Upper lobe of right lung (tissue), 1 donor: ENCODE results near the gene ADCY1. TPM values are rescaled to one million over a fixed set of nuclear protein-coding genes. Genes with fewer than 3 reads are reported as not detected.

Experiments used
- ATAC-seq: fragments of 200-7000 bp; cut with Tn5 transposase; one replicate; pipeline ENCODE4 v1.9.1; 2020; ENCODE audit warnings: mild to moderate bottlenecking, moderate library complexity
- DNase-seq: peaks from one replicate; pipeline ENCODE4 v3.0.0-alpha.2; 2020
- H3K27ac ChIP-seq: fragments of 200-600 bp; one replicate; pipeline ENCODE4 v1.8.0; 2022
- H3K27me3 ChIP-seq: fragments of 200-600 bp; one replicate; pipeline ENCODE4 v1.8.0; 2022; ENCODE audit warnings: mild to moderate bottlenecking
- H3K36me3 ChIP-seq: fragments of 200-600 bp; one replicate; pipeline ENCODE4 v1.8.0; 2022
- H3K4me1 ChIP-seq: fragments of 200-600 bp; one replicate; pipeline ENCODE4 v1.8.0; 2022
- H3K4me3 ChIP-seq: fragments of 200-600 bp; one replicate; pipeline ENCODE4 v1.8.0; 2022; ENCODE audit warnings: mild to moderate bottlenecking
- H3K9me3 ChIP-seq: fragments of 200-600 bp; one replicate; pipeline ENCODE4 v1.8.0; 2022
- intact Hi-C: fragments of 100-400 bp; cut with DNase I; formaldehyde crosslinking; loops from one replicate; pipeline ENCODE4 v1.11.0; 2022
- total RNA-seq: library from RNA; stranded (reverse); fragmentation: NEBNext Ultra II Directional; extraction: Animal tissue kit (Norgen Biotek cat#: 25700); gene quantifications from one replicate; pipeline ENCODE4 v1.2.1, GENCODE V29; 2021
- TF ChIP-seq, protein P1 (sequence below): fragments of 200-600 bp; IDR thresholded peaks from one replicate; pipeline ENCODE4 v1.8.0; 2022; ENCODE audit warnings: antibody characterized with exemption
- donor health status: DM: no; HTN: yes; CAD: no; lungs with severe emphysema.

ADCY1 gene
- total RNA-seq, 1 donor from 2014 or later: 3.9 TPM

DNA sequence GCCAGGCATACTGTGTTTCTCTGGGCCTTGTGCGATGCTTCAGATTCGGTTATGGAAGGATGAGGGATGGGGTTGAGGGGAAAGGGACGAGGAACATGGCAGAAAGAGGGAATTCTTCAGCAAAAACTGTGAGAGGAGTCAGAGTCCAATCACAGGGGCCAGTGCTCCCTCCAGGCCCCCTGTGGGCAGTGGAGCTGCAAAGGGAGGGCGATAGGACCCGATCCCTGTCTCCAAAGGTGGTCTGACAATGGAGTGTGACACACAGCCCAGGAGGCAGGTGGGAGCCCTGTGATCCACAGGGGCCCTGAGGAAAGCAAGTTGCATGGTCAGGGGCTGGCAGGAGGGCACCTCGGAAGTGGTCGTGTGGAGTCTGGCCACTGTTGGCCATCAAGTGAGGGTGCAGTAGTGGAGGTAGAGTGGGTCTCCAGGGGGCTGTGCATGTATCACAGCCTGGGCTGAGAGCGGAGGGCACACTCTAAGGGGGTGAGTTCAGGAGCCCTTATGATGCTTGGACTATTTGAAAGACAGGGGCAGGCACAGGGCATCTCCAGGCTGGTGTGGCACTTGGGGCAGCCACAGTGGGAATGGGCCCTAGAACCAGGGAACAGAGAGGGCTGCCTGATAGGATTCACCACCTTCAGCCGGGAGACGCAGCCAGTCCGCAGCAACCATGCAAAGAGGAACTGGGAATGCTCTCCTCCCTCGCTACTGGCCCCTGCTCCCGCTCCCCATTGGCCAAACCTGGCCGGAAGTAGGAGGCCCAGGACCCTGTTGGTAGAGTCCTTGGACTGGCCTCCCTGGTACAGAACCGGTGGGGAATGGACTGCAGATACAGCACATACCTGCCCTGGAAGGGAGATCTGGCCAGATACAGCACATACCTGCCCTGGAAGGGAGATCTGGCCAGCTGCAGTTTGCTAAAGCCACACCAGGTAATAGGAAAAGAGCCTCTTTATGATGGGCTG lies 115.9 kb downstream of the ADCY1 start:
- Histone ChIP-seq H3K27ac (no peak overlapping the region), H3K9me3 (no peaks in the 10 kb centered on the region), H3K4me1 (no peaks in the 10 kb centered on the region), H3K36me3 (no peaks in the 10 kb centered on the region), H3K27me3 (no peaks in the 10 kb centered on the region), H3K4me3 (no peak overlapping the region)
- no peak for ATAC-seq
- peak; percentile 48 for DNase-seq
- intact Hi-C loops: no loop called here
- TF ChIP-seq, protein P1, sequence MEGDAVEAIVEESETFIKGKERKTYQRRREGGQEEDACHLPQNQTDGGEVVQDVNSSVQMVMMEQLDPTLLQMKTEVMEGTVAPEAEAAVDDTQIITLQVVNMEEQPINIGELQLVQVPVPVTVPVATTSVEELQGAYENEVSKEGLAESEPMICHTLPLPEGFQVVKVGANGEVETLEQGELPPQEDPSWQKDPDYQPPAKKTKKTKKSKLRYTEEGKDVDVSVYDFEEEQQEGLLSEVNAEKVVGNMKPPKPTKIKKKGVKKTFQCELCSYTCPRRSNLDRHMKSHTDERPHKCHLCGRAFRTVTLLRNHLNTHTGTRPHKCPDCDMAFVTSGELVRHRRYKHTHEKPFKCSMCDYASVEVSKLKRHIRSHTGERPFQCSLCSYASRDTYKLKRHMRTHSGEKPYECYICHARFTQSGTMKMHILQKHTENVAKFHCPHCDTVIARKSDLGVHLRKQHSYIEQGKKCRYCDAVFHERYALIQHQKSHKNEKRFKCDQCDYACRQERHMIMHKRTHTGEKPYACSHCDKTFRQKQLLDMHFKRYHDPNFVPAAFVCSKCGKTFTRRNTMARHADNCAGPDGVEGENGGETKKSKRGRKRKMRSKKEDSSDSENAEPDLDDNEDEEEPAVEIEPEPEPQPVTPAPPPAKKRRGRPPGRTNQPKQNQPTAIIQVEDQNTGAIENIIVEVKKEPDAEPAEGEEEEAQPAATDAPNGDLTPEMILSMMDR: no peak

DNA sequence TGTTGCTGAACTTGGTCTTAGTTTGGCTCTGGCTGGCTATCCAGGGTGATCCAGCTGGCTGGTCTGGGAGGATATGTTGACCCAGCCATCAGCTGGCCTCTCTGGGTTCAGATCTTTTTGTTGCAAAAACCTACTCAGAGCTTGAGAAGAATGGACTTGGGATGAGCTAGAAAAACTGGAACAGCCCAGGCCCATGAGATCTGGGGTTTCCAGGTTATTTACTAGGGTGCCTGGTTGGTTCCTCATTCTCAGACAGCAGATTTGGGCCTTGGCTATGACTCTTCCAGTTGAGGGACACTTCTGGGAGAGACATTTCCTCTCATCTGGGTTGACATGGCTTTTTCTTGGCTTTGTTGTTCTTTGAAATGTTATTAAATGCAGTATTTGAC lies 116.6 kb downstream of the ADCY1 start:
- Histone ChIP-seq H3K4me3 (no peak overlapping the region), H3K27ac (no peak overlapping the region), H3K36me3 (no peaks in the 10 kb centered on the region), H3K27me3 (no peaks in the 10 kb centered on the region), H3K4me1 (no peaks in the 10 kb centered on the region), H3K9me3 (no peaks in the 10 kb centered on the region)
- ATAC-seq (no peak), DNase-seq (no peak)
- intact Hi-C loops: no loop called here
- TF ChIP-seq, protein P1: no peak

DNA sequence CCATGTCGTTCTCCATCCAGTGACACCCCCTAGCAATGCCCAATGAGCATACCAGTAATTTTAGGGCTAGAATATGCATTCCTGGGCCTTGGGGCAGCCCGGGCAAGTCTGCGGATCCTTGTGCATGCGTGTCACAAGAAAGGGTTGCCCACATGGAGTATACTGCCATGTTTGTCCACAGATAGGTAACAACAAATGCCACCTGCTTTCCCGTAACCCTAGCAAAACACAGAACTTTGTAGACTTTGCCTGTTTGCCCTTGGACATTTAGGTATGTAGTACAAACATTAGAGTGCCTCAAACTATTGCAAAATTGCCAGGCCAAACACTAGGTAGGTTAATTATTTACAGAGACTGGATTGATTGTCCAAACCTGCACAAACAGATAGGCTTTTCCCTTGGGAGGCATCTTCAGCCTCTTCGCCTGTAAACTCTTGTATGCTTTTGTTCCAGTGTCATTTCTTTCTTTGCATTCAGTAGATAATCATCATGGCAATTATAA lies 117.0 kb downstream of the ADCY1 start:
- peak; percentile 11 for DNase-seq
- Histone ChIP-seq H3K36me3 (no peaks in the 10 kb centered on the region), H3K9me3 (no peaks in the 10 kb centered on the region), H3K27ac (no peak overlapping the region), H3K4me1 (no peaks in the 10 kb centered on the region), H3K4me3 (no peak overlapping the region), H3K27me3 (no peaks in the 10 kb centered on the region)
- TF ChIP-seq, protein P1: no peak
- peak; percentile 66 for ATAC-seq
- intact Hi-C loops: no loop called here

DNA sequence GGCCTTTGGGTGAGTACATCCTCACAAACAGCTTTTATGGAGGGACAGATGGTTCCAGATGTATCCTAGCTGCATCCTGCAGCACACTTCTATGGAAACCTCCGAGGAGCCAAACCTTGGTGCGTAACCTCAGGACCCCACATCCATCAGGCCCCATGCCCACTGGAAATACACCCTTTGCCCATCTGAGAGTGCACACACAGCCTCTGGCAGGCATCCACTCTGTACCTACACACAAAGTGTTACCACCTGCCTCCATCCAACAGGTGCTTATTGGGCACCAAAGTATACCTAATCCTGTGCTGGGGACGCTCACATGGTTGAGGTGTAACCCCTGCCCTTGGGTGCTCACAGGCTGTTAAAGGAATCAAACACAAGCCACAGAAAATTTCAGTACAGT lies 117.9 kb downstream of the ADCY1 start:
- no peak for ATAC-seq
- H3K27me3 ChIP-seq: no peaks in the 10 kb centered on the region

DNA sequence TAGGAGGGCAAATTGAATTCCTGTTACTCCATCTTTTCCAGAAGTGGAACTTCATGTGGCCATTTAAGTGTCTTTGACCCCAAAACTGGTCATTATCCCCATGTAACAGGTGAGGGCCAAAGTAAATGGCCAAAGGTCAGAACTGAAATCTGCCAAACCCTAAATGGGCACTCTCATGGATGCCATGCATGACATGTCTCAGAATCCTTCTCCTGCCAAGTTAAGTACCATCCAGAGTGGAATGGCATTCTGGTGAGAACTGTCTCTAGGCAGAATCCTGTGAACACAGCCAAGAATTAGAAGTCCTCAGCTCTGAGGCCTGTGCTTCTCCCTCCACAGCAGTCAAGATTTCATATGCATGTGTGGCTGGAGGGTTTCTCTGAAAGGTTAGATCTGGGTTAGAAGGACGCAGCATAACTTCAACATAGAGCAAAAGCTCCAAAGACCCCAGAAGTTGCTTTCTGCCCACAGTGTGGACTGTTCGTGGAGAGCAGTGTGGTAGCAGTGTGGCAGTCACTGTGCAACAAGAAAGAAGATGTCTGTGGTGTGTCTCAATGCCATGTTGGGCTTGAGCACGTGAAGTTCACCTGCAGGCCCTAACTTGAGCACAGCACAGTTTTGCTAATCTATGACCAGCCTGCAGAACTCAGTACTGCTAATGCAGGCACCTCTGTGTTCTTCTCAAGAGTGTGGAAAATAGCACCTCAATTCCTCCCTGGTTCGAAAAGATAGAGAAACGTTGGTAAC lies 121.3 kb downstream of the ADCY1 start:
- intact Hi-C loops: no loop called here
- Histone ChIP-seq H3K36me3 (no peaks in the 10 kb centered on the region), H3K27ac (no peak overlapping the region), H3K4me3 (no peak overlapping the region), H3K4me1 (peaks cover 7% of the 10 kb centered on the region), H3K9me3 (no peaks in the 10 kb centered on the region), H3K27me3 (no peaks in the 10 kb centered on the region)
- TF ChIP-seq, protein P1: no peak
- no peak for DNase-seq
- no peak for ATAC-seq

More for the DNA sequence above, 117.9 kb downstream of the ADCY1 start:
- DNase-seq: peak; percentile 30
- H3K9me3 ChIP-seq: no peaks in the 10 kb centered on the region
- no peak overlapping the region for H3K4me3 ChIP-seq
- TF ChIP-seq, protein P1: no peak
- H3K36me3 ChIP-seq: no peaks in the 10 kb centered on the region
- no peak overlapping the region for H3K27ac ChIP-seq
- intact Hi-C loops: no loop called here
- no peaks in the 10 kb centered on the region for H3K4me1 ChIP-seq
